ENCODE measurements around the gene SLC30A10.

Gene SLC30A10

DNA sequence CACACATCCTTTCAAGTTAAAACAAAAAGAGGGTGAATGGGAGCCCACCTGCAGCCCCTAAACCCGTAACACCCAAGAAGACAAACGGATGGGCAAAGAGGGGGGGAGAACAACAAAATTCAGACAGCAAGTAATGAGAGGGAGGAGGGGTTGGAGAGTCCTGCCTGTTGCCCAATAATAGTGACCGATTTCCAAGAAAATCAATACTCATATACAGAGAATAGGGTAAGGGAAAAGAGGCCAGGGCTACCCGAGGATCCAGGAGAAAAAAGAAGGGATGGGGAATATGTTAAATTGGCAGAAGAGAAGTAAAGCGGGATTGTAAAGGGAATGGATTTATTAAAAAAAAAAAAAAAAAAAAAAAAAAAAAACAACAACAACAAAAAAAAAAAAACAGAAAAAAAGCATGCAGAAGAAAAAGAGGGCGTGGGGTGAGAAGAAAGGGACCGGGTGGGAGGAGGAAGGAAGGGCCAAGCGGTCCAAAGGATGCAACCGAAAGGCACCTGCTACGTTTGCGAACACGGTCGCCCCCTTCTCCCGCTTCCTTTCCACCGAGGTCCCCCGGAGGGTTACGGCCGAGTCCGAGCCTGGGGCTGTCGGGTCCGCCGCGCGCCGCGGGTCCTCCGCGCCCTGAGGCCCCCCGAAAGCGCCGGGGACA lies 930 bp downstream of the SLC30A10 start:
- Histone ChIP-seq H3K9me2 (replicated peaks; ENCODE audit: insufficient read depth, low read length) (no peaks in the 10 kb centered on the region), H4K20me1 (ENCODE audit: insufficient read depth, low read length) (no peaks in the 10 kb centered on the region), H3K4me3 (ENCODE audit: low read length) (0 out of 2 replicates have a peak overlapping the region, but pooled peaks have one; percentile 22), H2AFZ (ENCODE audit: low read length) (no peak overlapping the region), H3K79me2 (ENCODE audit: low read length) (no peaks in the 10 kb centered on the region), H3K9ac (ENCODE audit: low read length) (no peak overlapping the region), H3F3A (ENCODE audit: insufficient read depth, low read length) (no peaks in the 10 kb centered on the region), H3K36me3 (replicated peaks; ENCODE audit: insufficient read depth, low read length) (no peaks in the 10 kb centered on the region), H3K27ac (ENCODE audit: low read length) (no peak overlapping the region), H3K27me3 (replicated peaks; ENCODE audit: insufficient read depth, low read length) (no peaks in the 10 kb centered on the region), H3K4me1 (ENCODE audit: low read length) (no peaks in the 10 kb centered on the region), H3K9me3 (replicated peaks; ENCODE audit: insufficient read depth, low read length) (no peaks in the 10 kb centered on the region), H3K4me2 (ENCODE audit: low read depth, low read length) (peak overlapping the region; percentile 51; the same call in 1 of the 2 replicates)
- TF ChIP-seq EZH2phosphoT487 (IDR thresholded peaks at IDR 0.05; ENCODE audit: low read length) = no peak
- TF ChIP-seq EZH2 (optimal IDR thresholded peaks at IDR 0.05; ENCODE audit: low read depth, low read length) = no peak
- TF ChIP-seq, protein P1, sequence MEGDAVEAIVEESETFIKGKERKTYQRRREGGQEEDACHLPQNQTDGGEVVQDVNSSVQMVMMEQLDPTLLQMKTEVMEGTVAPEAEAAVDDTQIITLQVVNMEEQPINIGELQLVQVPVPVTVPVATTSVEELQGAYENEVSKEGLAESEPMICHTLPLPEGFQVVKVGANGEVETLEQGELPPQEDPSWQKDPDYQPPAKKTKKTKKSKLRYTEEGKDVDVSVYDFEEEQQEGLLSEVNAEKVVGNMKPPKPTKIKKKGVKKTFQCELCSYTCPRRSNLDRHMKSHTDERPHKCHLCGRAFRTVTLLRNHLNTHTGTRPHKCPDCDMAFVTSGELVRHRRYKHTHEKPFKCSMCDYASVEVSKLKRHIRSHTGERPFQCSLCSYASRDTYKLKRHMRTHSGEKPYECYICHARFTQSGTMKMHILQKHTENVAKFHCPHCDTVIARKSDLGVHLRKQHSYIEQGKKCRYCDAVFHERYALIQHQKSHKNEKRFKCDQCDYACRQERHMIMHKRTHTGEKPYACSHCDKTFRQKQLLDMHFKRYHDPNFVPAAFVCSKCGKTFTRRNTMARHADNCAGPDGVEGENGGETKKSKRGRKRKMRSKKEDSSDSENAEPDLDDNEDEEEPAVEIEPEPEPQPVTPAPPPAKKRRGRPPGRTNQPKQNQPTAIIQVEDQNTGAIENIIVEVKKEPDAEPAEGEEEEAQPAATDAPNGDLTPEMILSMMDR (IDR thresholded peaks at IDR 0.05; ENCODE audit: low read length) = no peak
- no peak for DNase-seq

- Histone ChIP-seq H3K4me2 (ENCODE audit: low read depth, low read length) (no peak overlapping the region), H3K4me3 (ENCODE audit: low read length) (no peak overlapping the region), H3K4me1 (ENCODE audit: low read length) (no peaks in the 10 kb centered on the region), H4K20me1 (ENCODE audit: insufficient read depth, low read length) (no peaks in the 10 kb centered on the region), H3K27me3 (replicated peaks; ENCODE audit: insufficient read depth, low read length) (no peaks in the 10 kb centered on the region), H3K27ac (ENCODE audit: low read length) (no peak overlapping the region), H2AFZ (ENCODE audit: low read length) (no peak overlapping the region), H3K9ac (ENCODE audit: low read length) (no peak overlapping the region), H3K36me3 (replicated peaks; ENCODE audit: insufficient read depth, low read length) (no peaks in the 10 kb centered on the region), H3F3A (ENCODE audit: insufficient read depth, low read length) (no peaks in the 10 kb centered on the region), H3K79me2 (ENCODE audit: low read length) (no peaks in the 10 kb centered on the region), H3K9me2 (replicated peaks; ENCODE audit: insufficient read depth, low read length) (no peaks in the 10 kb centered on the region), H3K9me3 (replicated peaks; ENCODE audit: insufficient read depth, low read length) (no peaks in the 10 kb centered on the region)
- DNase-seq = no peak
- TF ChIP-seq EZH2 (optimal IDR thresholded peaks at IDR 0.05; ENCODE audit: low read depth, low read length) = no peak
- TF ChIP-seq EZH2phosphoT487 (IDR thresholded peaks at IDR 0.05; ENCODE audit: low read length) = no peak
- TF ChIP-seq, protein P1 (IDR thresholded peaks at IDR 0.05; ENCODE audit: low read length) = no peak
Measured at GRCh38 chr1:219926363-219926998, 1.9 kb downstream of the SLC30A10 start.

GRCh38 chr1:219924342-219924741 lies 4.0 kb downstream of the SLC30A10 start:
- no peaks in the 10 kb centered on the region for H3K27me3 ChIP-seq (replicated peaks; ENCODE audit: insufficient read depth, low read length)
- H3K9ac ChIP-seq (ENCODE audit: low read length) = no peak overlapping the region
- H4K20me1 ChIP-seq (ENCODE audit: insufficient read depth, low read length) = no peaks in the 10 kb centered on the region

More at GRCh38 chr1:219924342-219924741, 4.0 kb downstream of the SLC30A10 start:
- no peaks in the 10 kb centered on the region for H3K4me1 ChIP-seq (ENCODE audit: low read length)
- no peaks in the 10 kb centered on the region for H3K79me2 ChIP-seq (ENCODE audit: low read length)
- no peak for TF ChIP-seq EZH2 (optimal IDR thresholded peaks at IDR 0.05; ENCODE audit: low read depth, low read length)
- TF ChIP-seq, protein P1 (IDR thresholded peaks at IDR 0.05; ENCODE audit: low read length) = no peak
- H3K4me3 ChIP-seq (ENCODE audit: low read length) = no peak overlapping the region
- no peak overlapping the region for H2AFZ ChIP-seq (ENCODE audit: low read length)
- no peaks in the 10 kb centered on the region for H3K36me3 ChIP-seq (replicated peaks; ENCODE audit: insufficient read depth, low read length)
- H3K4me2 ChIP-seq (ENCODE audit: low read depth, low read length) = no peak overlapping the region
- H3K9me2 ChIP-seq (replicated peaks; ENCODE audit: insufficient read depth, low read length) = no peaks in the 10 kb centered on the region
- no peaks in the 10 kb centered on the region for H3K9me3 ChIP-seq (replicated peaks; ENCODE audit: insufficient read depth, low read length)
- no peak for DNase-seq
- no peak overlapping the region for H3K27ac ChIP-seq (ENCODE audit: low read length)
- H3F3A ChIP-seq (ENCODE audit: insufficient read depth, low read length) = no peaks in the 10 kb centered on the region

Data from MM.1S (cell line).